ENCODE measurements around the gene TNRC18. TPM values are rescaled to one million over a fixed set of nuclear protein-coding genes. Genes with fewer than 3 reads are reported as not detected.

The TNRC18 gene
- total and polyA plus RNA-seq, 2 of the 8 experiments (the other 6 are each of a cell fraction or from before 2014, with no cell fraction given): 1.7 to 8.6 TPM

- no peak for TF ChIP-seq CHD7 (IDR thresholded peaks at IDR 0.05; ENCODE audit: insufficient replicate concordance, low read length)
- TF ChIP-seq SUZ12 (IDR thresholded peaks at IDR 0.05; ENCODE audit: low read length): no peak
- no peak for TF ChIP-seq POLR2AphosphoS5 (IDR thresholded peaks at IDR 0.05; ENCODE audit: low read depth, low read length)
- no peak for TF ChIP-seq SRF (IDR thresholded peaks at IDR 0.05; ENCODE audit: low read depth, low read length)
- TF ChIP-seq CTBP2 (IDR thresholded peaks at IDR 0.05; ENCODE audit: borderline replicate concordance, insufficient read depth, insufficient read length, low read length): no peak
- TF ChIP-seq BRCA1 (IDR thresholded peaks at IDR 0.05; ENCODE audit: low read depth, low read length): no peak
- TF ChIP-seq TAF1 (IDR thresholded peaks at IDR 0.05; ENCODE audit: low read depth, low read length): no peak
- TF ChIP-seq RNF2 (IDR thresholded peaks at IDR 0.05; ENCODE audit: borderline replicate concordance, low read depth, low read length, missing control alignments, poor library complexity, severe bottlenecking): no peak
- no peak for TF ChIP-seq TEAD4 (IDR thresholded peaks at IDR 0.05; ENCODE audit: low read depth, low read length)
- TF ChIP-seq POU5F1 (IDR thresholded peaks at IDR 0.05; ENCODE audit: low read depth, low read length): no peak
Measured at GRCh38 chr7:5322621-5323410, 100.8 kb downstream of the TNRC18 start (continued).
